Activated CD8-positive, alpha-beta memory T cell treated with anti-CD3 and anti-CD28 coated beads for 24 hours (primary cell): ENCODE data around the gene ZNF837.
"Not testable (repeated sequence)": the region's sequence is repeated elsewhere in the genome, so short reads cannot be mapped to it uniquely, and the experiment has no call there.

Experiments used
- DNase-seq: peaks from one replicate; pipeline ENCODE4 v3.0.0-alpha.2; 2020

ZNF837 gene

DNA sequence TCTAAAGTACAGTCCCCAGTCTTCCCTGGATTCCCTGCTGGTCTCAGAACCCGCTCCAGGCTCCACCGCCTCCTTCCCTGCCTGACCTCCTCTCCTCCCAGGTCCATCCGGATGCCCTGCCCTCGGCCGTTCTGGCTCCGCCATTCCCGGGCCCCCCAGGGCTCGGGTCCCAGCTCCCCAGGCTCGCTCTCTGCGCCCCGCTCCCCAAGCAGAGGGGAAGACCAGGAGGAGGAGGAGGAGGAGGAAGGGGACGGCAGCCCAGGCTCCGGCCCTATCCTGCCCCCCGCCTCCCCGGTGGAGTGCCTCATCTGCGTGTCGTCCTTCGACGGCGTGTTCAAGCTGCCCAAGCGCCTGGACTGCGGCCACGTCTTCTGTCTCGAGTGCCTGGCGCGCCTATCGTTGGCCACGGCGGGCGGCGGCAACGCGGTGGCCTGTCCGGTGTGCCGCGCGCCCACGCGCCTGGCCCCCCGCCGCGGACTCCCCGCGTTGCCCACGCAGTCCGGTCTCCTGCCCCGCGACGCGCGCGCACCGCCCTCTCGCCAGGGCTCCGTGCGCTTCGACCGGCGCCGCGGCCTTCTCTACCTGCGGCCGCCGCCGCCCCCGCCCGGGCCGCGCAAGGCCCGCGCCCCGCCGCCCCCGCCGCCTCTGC, 15.3 kb upstream of the ZNF837 start:
- DNase-seq: no peak

DNA sequence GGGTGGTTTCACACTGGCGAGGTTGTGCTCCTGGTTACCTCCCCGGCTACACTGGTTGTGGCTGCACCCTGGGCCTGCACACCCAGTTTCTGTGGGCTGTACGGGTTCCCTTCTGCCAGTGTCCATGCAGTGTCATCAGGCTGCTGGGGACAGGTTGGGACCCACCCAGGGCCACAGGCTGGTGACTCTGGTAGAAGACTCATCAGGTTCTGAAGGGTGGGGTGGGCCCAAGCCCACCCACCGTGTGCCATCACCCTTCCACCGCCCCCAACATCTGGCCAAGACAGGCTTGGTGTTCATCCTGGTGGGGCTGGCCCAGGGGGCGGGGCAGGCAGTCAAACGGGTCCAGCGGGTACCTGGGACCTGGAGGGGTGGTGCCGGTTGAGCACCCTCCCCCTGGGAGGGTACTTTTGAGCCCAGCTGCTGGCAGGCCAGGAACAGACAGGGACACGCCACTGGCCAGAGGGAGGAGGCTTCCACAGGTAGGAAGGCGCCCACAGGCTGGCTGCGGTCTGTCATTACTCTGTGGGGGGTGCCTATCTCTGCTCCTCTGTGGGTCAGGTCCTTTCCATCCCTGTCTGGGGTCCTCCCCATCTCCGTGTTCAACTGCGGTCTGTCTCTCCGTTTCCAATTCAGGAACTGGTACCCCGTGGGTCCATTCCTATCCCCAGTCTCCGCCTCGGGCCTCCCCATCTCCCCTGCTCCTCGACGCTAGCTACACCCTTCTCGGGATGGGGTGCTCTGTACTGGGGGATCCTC, 14.6 kb upstream of the ZNF837 start, which contains the start of gene RNF225:
RNF225 (plus strand) TSS at position 437 of the 759 bp plus-strand sequence. CDS start 434 bp downstream, outside the sequence.
- DNase-seq: peak; percentile 81

DNA sequence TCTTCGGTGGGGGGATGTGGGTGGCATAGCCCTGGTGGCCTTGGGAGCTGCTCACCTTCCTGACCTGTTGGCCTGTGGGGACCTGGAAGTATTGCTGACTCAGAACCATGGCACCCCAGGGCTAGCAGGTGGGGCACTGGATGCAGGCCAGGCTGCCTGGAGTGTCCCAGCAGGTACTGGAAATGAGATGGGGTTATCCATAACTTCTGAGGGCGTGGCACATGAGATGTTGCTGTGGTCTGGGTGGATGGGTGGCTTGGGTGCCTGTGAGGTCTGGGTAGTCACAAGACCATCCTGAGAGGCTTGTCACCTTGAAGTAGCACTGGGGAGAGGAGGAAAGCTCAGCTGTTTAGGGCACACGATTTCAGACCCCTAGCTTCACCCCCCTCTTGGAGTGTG, 14.0 kb upstream of the ZNF837 start:
- DNase-seq: no peak

DNA sequence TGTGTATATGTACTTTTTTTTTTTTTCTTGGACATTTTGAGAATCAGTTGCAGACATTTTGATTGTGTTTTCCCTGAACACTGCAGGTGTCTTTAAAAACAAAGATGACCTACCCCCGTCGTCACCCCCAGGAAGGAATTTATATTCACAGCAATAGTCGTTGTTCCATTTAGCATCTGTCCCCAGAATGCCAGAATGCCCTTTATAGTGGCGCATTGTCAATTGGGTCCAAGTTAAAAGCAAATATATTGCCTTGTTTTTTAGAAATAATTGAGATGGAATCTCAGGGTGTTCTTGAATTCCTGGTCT, 12.8 kb upstream of the ZNF837 start:
- no peak for DNase-seq

DNA sequence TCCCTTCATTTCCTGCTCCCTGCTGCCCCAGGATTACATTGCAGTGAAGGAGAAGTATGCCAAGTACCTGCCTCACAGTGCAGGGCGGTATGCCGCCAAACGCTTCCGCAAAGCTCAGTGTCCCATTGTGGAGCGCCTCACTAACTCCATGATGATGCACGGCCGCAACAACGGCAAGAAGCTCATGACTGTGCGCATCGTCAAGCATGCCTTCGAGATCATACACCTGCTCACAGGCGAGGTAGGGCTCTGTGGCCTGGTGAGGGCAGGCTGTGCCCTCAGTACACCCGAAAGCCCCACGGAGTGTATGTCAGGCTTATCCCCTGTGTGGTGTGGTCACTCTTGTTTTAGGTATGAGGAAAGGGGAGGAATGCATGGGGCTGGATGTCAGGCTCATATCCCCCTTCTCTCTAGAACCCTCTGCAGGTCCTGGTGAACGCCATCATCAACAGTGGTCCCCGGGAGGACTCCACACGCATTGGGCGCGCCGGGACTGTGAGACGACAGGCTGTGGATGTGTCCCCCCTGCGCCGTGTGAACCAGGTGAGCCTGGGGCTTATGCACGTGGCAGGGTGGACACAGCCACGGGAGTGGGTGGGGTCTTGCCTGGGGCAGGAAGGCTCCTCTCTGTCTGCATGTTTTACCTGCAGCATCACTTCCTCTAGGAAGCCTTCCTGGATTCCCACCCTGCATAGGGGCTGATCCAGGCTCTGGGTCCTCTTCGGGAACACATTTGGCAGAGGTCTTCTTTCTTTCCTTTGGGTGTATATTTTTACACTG, 12.3 kb upstream of the ZNF837 start:
- no peak for DNase-seq

DNA sequence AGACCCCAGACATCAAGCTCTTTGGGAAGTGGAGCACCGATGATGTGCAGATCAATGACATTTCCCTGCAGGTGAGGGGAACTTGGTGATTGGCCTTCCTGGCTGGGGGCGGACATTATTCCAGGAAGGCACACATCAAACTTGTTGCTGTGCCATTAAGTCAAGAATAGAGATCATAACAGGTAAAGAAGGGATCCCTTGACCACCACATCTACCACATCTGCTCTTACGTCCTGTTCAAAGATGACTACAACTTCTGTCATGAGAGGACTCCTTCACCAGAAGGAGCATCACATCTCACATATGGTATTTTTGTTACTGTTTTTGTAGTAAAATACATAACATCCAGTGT, 7.3 kb upstream of the ZNF837 start:
- DNase-seq: no peak

DNA sequence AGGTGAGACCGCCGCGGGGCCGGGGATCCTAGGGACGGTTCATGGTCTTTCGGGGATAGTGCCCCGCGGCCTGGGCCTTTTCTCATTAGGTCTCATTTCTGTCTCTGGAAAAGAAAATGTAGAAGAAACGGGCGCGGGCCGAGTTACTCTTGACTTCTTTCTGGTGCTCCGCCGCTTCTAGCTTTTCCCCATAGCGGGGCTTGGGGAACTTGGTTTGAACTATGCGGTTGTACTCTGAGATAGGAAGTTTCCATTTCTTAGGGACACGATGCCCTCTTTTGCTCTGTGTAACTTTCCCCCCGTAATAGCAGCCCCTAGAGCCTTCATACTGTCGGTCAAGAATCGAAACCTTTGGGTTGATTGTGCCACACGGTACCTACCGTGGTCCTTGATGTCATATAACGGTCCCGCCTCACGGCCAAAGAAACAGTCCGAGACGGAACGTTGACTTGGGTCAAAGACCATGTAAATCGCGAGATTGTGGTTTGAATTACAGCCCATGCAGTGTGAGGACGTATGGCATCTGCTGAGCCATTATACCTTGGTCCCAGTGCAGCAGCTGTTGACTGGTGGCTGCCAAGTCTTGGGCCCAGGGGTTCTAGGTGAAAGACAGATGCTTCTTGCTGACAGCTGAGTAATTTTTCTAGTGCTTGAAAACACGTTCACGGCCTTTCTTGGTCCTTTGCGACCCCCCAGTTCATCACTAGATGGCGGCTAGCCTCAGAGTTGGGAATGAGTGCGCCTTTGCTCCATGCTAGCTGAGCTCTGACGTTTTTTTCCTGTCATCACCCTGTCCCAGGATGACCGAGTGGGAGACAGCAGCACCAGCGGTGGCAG, 6.7 kb upstream of the ZNF837 start:
- peak; percentile 66 for DNase-seq

DNA sequence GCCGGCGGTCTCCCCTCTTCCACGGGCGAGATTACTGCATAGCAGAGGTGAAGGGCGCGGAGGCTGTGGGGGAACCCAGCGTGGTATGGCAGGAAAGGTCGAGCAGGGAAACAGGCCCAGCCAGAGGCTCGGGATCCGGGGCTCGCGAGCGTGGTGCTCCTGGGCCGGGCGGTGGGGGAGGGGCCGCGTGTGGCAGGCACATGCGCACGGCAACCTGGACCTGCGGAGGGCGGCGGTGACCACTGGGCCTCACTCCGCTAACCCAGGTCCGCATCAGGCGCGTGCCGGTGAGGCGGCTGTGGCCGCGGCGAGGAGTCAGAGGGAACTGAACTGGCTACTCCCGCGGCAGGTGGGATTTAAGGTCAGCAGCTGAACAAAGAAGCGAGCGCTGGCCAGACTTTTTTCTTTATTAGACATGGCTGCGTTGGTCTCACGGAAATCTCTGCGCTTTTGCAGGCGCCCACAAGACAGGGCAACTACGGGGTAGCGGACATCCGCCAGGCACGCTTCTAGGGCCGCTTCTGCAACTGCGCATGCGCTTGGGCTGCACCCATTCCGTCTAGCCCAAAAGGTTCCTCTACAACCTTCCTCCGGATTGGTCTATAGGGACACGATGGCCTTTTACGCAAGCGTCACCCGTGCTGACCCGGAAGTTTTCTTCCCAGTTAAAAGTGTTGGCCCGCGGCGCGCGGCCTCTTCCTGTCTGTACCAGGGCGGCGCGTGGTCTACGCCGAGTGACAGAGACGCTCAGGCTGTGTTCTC, 5.9 kb upstream of the ZNF837 start, which contains the start of gene RPS5:
RPS5 (plus strand) TSS at position 694 of the 762 bp plus-strand sequence. CDS start 869 bp downstream, outside the sequence.
- DNase-seq: peak; percentile 97

DNA sequence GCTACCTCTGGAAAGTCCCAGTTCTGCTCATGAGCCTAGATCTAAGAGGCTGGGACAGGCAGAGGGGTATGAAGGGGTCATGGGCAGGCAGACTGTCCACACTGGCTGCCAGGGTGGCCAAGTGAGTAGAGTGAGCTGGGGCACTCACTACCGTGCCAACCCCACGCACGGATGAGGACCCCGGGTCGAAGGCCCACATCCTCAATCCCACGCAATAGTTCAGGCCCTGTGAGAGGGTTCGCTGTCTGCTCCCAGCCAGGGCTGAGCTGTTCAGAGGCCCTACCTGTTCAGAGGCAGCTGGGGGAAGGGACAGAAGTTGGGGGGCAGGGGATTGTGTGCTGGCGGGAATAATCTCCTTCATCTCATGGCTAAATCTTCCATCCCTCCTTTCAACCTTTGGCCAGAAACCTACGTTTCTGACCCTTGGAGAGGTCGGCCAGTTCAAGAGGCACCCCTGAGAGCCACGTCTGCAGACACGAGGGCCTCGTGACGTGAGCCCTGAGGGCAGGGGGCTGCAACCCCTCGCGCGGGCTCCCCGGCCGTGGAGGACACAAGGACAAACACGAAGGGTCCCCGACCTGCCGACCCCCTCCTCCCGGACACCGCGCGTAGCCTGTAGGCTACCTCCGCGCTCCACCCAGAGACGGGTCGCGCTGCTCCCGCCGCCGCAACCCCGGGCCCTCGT, 5.2 kb upstream of the ZNF837 start:
- DNase-seq: peak; percentile 84

DNA sequence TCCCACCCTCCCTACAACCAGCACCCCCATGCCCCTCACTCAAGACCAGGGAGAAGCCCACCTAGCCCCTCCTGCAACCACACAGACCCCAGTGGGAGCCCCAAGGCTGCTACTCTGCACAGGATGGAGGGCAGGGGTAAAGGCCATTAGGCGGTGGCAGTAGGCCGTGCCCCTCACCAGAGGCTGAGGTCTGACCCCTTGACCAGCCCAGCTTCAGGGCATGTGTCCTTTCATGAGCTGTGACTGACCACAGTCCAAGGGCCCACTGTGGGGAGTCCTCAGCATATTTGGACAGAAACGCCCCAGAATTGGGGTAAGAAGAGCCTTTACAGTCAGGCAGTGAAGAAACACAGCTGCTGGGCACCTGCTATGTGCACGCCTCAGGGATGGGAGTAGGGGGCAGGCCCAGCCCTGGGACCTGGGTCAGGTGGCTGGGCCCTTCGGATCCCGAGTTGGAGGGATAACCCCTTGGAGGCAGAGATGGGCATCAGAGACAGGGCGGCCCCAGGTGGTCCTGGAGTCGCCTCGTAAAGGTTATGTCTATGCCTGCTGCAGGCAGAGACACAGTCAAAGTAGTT, 4.6 kb upstream of the ZNF837 start:
- no peak for DNase-seq

DNA sequence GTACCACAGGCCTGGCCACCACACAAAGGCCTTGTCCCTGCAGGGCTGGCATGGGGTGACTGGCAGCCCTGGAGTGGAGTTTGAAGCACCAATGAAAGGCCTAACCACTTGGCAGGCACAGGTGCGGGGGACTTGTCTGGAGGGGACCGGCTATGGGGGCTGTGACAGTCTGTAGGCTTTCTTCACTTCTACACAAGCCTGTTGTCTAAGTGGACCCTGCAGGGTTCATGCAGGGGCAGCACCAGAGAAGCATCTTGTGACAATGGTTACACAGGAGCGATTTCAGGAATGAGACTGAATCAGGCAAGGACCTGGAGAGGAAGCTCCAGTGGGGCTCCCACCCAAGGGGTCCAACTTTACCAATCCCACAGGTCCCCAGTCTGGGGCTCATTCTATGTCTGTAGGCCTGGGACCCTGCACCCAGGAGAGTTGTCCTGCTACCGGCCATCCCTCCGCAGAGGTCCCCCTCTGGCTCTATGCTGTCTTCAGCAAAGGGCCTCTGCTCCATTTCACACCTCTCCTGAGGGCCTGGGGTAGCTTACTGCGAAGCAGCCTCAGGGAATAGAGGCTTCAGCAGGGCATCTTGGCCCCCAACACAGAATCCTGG, 2.3 kb upstream of the ZNF837 start:
- no peak for DNase-seq

DNA sequence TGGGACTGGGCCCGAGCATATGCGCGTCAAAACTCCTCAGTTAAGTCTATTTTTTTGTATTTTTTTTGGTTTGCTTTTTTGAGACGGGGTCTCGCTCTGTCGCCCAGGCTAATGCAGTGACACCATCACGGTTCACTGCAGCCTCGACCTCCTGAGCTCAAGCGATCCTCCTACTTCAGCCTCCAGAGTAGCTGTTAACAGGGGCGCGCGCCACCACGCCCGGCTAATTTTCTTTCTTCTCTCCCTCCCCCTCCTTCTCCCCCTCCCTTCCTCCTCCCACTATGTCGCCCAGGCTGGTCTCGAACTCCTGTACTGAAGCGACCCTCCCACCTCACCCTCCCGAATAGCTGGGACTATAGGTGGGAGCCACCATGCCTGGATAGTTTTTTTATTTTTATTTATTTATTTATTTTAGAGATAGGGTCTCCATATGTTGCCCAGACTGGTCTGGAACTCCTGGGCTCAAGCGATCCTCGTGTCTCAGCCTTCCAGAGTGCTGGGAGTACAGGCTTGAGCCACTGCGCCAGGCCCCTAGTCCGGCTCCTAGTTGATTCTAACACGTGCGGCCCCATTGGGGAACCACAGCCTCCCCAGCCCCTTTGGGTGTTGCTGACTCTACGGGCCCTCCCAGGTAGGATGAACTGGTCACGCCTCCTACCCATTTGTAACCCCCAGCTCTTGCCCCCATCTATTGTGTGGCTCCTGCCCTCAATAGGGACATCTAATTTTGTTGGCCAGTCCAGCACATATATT, 806 bp upstream of the ZNF837 start:
- no peak for DNase-seq

DNA sequence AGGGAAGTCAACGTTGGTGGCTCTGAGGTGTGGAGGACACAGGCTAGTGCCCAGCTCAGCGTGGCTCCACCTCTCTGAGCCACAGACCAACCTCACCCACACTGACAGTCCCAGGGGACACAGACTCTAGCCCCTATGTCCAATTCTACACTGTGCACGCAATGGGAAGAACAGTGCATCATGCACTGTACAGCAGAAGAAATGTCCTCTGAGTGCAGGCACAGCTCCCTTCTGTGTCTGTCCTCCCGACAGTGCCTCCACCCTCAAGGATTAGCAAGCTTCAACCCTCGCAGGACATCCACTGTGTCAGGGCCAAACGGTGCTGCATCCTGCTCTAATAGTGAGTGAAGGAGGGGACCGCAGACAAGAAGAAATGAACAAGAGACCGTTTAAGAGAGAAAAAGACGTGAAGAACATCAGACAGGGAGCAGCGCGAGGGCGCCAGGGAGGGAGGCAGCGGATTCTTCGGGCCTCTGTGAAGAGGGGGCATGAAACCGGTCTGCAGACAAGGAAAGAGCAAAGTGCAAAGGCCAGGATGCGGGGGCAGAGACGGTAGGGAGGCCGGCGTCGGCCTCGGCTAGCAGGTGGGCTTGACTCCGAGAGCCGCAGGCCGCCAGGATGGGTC, 681 bp downstream of the ZNF837 start:
- DNase-seq: no peak

DNA sequence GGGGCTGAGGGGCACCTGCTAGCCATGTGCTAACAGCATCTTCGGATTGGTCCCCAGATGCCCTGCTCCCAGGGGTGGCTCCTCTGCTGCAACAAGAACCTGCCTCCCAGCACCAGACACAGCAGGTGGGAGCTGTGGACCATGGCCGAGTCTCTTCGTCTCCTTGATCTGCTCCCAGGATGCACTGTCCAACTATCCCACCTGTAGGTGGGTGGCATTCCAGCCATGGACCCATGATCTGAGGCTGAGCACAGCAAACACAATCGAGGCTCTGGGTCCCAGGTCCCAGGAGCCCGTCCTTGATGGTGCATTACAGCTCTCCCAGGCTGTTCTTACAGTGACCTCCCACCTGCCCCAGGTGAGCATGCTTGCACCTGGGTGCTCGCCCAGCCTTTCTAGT, 1.6 kb downstream of the ZNF837 start:
- DNase-seq: no peak

DNA sequence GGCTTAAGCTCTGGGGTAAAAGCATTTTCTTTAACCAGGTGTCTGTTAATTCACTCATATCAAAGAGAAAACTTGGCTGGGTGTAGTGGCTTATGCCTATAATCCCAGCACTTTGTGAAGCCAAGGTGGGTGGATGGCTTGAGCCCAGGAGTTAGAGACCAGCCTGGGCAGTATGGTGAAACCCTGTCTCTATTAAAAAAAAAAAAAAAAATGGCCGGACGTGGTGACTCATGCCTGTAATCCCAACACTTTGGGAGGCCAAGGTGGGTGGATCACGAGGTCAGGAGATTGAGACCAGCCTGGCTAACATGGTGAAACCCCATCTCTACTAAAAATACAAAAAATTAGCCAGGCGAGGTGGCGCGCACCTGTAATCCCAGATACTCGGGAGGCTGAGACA, 4.1 kb downstream of the ZNF837 start:
- DNase-seq: not testable (repeated sequence)

DNA sequence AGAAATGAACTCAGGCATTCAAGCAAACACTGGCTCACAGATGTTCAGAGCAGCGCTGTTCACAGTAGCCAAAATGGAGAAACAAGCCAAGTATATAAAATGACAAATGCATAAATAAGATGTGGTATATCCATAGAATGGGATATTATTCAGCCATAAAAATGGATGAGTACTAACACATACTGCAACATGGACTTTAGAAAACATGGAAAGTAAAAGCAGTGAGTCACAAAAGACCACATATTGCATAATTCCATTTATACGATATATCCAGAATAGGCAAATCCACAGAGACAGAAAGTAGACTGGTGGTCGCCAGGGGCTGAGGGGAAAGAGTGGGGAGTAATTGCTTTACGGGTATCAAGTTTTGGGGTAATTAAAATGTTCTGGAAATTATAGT, 6.6 kb downstream of the ZNF837 start:
- DNase-seq: no peak

DNA sequence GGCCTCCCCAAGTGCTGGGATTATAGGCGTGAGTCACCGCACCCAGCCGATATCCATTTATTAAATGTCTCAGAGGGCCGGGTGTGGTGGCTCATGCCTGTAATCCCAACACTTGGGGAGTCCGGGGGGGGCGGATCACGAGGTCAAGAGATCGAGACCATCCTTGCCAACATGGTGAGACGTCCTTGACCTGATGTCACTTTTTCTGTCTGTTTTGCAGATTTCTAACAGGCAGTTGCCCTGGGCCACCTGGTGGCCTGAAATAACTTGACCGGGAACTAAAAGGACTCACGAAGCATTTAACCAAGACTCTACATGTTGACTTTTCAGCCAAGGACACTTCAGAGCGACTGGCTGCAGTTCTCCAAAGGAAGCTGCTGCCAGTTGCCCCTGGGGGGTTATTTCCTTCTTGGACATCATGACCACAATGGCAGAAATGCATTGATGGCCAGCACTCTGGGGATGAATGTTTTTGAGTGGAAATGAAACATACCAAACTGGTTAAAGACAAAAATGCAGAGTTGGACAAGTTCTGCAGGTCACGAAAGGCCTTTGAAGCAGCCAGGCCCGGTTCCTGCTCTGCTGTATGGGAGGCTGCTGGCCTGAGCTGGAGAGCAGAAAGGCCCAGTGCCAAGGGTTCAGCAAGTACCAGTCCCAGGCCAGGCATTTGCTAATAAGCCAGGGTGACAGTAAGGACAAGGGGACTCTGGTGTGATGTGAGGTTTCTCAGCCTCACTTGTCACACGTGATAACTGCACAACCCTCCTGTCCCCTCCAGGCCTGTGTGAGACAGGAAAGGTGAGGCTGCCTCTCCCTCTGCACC, 8.3 kb downstream of the ZNF837 start:
- DNase-seq: no peak

DNA sequence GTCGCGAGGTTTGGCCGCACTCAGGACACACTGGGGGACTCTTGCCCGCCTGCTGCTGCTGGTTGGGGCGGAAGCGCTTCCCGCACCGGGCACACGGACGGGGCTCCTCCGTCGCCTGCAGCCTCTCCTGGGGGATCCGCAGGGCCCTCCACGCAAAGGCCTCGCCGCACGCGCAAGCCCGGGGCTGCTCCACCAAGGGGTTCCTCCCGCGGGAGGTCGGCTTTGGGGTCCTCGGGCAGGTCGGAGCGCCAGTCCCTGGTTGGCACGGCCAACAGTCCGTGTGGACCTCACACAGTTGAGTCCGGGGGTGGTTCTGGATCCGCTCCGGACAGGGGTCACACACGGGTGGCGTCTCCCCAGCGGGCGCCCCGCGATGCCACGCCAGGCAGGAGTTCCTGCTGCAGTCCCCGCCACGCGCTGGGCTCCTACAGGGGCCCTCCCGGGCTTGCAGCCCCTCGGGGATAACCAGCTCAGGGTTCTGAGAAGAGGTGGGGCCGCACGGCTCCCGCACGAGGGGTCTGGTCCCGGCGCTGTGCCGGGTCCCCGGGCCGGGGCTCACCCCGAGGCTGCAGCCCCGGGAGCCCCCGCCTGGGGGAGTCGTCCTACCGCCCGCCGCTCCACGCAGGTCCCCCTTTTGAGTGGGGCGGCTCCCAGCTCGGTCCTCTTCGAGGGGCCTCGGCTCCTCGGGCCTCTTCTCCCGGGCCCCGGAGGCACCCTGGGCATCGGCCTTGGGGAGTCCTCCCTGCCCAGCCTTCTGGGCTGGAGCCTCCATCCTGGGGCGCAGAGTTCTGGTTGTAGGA, 12.1 kb downstream of the ZNF837 start:
- no peak for DNase-seq
